ENCODE results near the gene PPP1R3F. TPM values are rescaled to one million over a fixed set of nuclear protein-coding genes. Genes with fewer than 3 reads are reported as not detected.

Gene PPP1R3F
- polyA plus RNA-seq, 3 donors = 0.47 to 1.6 (median 1.6) TPM

DNA sequence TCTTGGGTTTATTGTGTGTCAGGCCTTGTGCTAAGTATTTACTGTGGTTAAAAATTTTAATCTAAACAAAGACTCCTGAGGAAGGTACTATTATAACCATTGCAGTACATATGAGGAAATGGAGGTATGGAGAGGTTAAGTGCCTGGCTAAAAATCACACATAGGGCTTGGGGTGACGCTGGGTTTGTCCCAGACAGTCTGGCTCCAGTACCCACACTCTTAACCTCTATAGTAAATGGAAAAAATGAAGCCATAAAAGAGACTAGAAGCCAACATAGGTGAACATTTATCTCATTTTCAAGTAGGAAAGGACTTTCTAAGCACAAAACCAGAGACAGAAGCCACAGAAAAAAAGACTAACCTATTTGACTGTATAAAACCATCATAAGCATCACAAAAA is 7.0 kb upstream of the PPP1R3F start:
- no peaks in the 10 kb centered on the region for H3K36me3 ChIP-seq (replicated peaks in 1 of 2; ENCODE audit: control insufficient read depth in 1 of 2, insufficient read depth in 2 of 2, low read length in 2 of 2)
- no peak overlapping the region for H3K4me2 ChIP-seq (replicated peaks; ENCODE audit: extremely low read depth, low read length, poor library complexity, severe bottlenecking)
- no peak overlapping the region for H3K4me3 ChIP-seq (replicated peaks in 1 of 3; ENCODE audit: low read depth in 2 of 3, low read length in 3 of 3)
- DNase-seq = no peak
- intact Hi-C loops (cut with micrococcal nuclease) = no loop called here
- Mint-ChIP-seq H3K4me1 (no peaks in the 10 kb centered on the region), H3K36me3 (no peaks in the 10 kb centered on the region), H3K27me3 (ENCODE audit: low read depth in 3 of 3) (peaks cover 3 to 9% (median 6%) of the 10 kb centered on the region in 3 donors), H3K4me3 (no peak overlapping the region), H3K27ac (no peak overlapping the region), H3K9me3 (no peaks in the 10 kb centered on the region)
- no peaks in the 10 kb centered on the region for H3K79me2 ChIP-seq (ENCODE audit: insufficient read depth, low read length)
- no peaks in the 10 kb centered on the region for H3K4me1 ChIP-seq (ENCODE audit: control insufficient read depth in 1 of 2, insufficient read depth in 2 of 2, low read length in 2 of 2)
- no peak overlapping the region for H3K9ac ChIP-seq (ENCODE audit: insufficient read depth, low read length, poor library complexity, severe bottlenecking)
- H4K20me1 ChIP-seq (ENCODE audit: insufficient read depth, low read length) = no peaks in the 10 kb centered on the region
- WGBS (ENCODE audit: insufficient coverage) = no CpG with 5 or more reads among the region's 1 CpG
- H3K27ac ChIP-seq (ENCODE audit: low read depth in 1 of 2, low read length in 2 of 2) = no peak overlapping the region
- no peak for TF ChIP-seq CTCF (IDR thresholded peaks at IDR 0.05)
- H2AFZ ChIP-seq (ENCODE audit: insufficient read depth, low read depth, low read length, poor library complexity, severe bottlenecking) = no peak overlapping the region
- no peaks in the 10 kb centered on the region for H3K27me3 ChIP-seq (ENCODE audit: control insufficient read depth in 2 of 2, insufficient read depth in 2 of 2, low read length in 2 of 2)
- H3K9me3 ChIP-seq (replicated peaks in 1 of 2; ENCODE audit: control insufficient read depth in 1 of 2, insufficient read depth in 1 of 2, low read length in 2 of 2) = no peaks in the 10 kb centered on the region

- Histone ChIP-seq H3K4me2 (replicated peaks; ENCODE audit: extremely low read depth, low read length, poor library complexity, severe bottlenecking) (no peak overlapping the region), H3K4me1 (ENCODE audit: control insufficient read depth in 1 of 2, insufficient read depth in 2 of 2, low read length in 2 of 2) (peaks cover 5 to 6% of the 10 kb centered on the region in 2 donors), H4K20me1 (ENCODE audit: insufficient read depth, low read length) (no peaks in the 10 kb centered on the region), H2AFZ (ENCODE audit: insufficient read depth, low read depth, low read length, poor library complexity, severe bottlenecking) (no peak overlapping the region), H3K27me3 (ENCODE audit: control insufficient read depth in 2 of 2, insufficient read depth in 2 of 2, low read length in 2 of 2) (no peaks in the 10 kb centered on the region), H3K4me3 (replicated peaks in 1 of 3; ENCODE audit: low read depth in 2 of 3, low read length in 3 of 3) (no peak overlapping the region), H3K79me2 (ENCODE audit: insufficient read depth, low read length) (no peaks in the 10 kb centered on the region), H3K27ac (ENCODE audit: low read depth in 1 of 2, low read length in 2 of 2) (no peak overlapping the region), H3K9me3 (replicated peaks in 1 of 2; ENCODE audit: control insufficient read depth in 1 of 2, insufficient read depth in 1 of 2, low read length in 2 of 2) (no peaks in the 10 kb centered on the region), H3K36me3 (replicated peaks in 1 of 2; ENCODE audit: control insufficient read depth in 1 of 2, insufficient read depth in 2 of 2, low read length in 2 of 2) (no peaks in the 10 kb centered on the region), H3K9ac (ENCODE audit: insufficient read depth, low read length, poor library complexity, severe bottlenecking) (no peak overlapping the region)
- intact Hi-C loops (cut with micrococcal nuclease) = no loop called here
- Mint-ChIP-seq H3K36me3 (no peaks in the 10 kb centered on the region), H3K27ac (no peak overlapping the region), H3K4me3 (no peak overlapping the region), H3K27me3 (ENCODE audit: low read depth in 3 of 3) (peaks cover 3 to 11% (median 6%) of the 10 kb centered on the region in 3 donors), H3K9me3 (peaks cover 0 to 2% (median 0%) of the 10 kb centered on the region in 7 donors), H3K4me1 (peaks cover 7% of the 10 kb centered on the region)
- no peak for DNase-seq
- WGBS (ENCODE audit: insufficient coverage) = 100% methylated on average over 4 of the region's 10 CpGs
- no peak for TF ChIP-seq CTCF (IDR thresholded peaks at IDR 0.05)
Measured at GRCh38 chrX:49263631-49264030, 6.0 kb upstream of the PPP1R3F start.

All from CD14-positive monocyte (primary cell).